ENCODE data around the gene MSI2.

MSI2 gene

GRCh38 chr17:57541472-57542394, 285.4 kb downstream of the MSI2 start:
- DNase-seq (ENCODE audit: low spot score): peak; percentile 64

- no peak for DNase-seq (ENCODE audit: low spot score)
These were observed 286.2 kb downstream of the MSI2 start for GRCh38 chr17:57542510-57542909.

GRCh38 chr17:57543230-57543629, 286.9 kb downstream of the MSI2 start:
- no peak for DNase-seq (ENCODE audit: low spot score)

GRCh38 chr17:57544401-57544800, 288.1 kb downstream of the MSI2 start:
- DNase-seq (ENCODE audit: low spot score): no peak

GRCh38 chr17:57544834-57545463, 288.6 kb downstream of the MSI2 start:
- DNase-seq (ENCODE audit: low spot score): no peak

- DNase-seq (ENCODE audit: low spot score): no peak
These were observed 289.5 kb downstream of the MSI2 start for GRCh38 chr17:57545731-57546342.

GRCh38 chr17:57548421-57549410, 292.4 kb downstream of the MSI2 start:
- no peak for DNase-seq (ENCODE audit: low spot score)

- no peak for DNase-seq (ENCODE audit: low spot score)
These were observed 293.1 kb downstream of the MSI2 start for GRCh38 chr17:57549468-57549867.

- DNase-seq (ENCODE audit: low spot score): no peak
These were observed 293.7 kb downstream of the MSI2 start for GRCh38 chr17:57550016-57550415.

GRCh38 chr17:57550668-57551315, 294.5 kb downstream of the MSI2 start:
- DNase-seq (ENCODE audit: low spot score): no peak

GRCh38 chr17:57551321-57552079, 295.2 kb downstream of the MSI2 start:
- DNase-seq (ENCODE audit: low spot score): no peak

GRCh38 chr17:57552114-57552624, 295.8 kb downstream of the MSI2 start:
- DNase-seq (ENCODE audit: low spot score): no peak

GRCh38 chr17:57553526-57553925, 297.2 kb downstream of the MSI2 start:
- peak; percentile 53 for DNase-seq (ENCODE audit: low spot score)

- no peak for DNase-seq (ENCODE audit: low spot score)
These were observed 297.9 kb downstream of the MSI2 start for GRCh38 chr17:57553991-57554825.

- DNase-seq (ENCODE audit: low spot score): no peak
These were observed 298.7 kb downstream of the MSI2 start for GRCh38 chr17:57554826-57555635.

GRCh38 chr17:57555636-57556175, 299.4 kb downstream of the MSI2 start:
- no peak for DNase-seq (ENCODE audit: low spot score)

- no peak for DNase-seq (ENCODE audit: low spot score)
These were observed 300.0 kb downstream of the MSI2 start for GRCh38 chr17:57556320-57556719.

GRCh38 chr17:57556977-57557376, 300.7 kb downstream of the MSI2 start:
- DNase-seq (ENCODE audit: low spot score): no peak

Measured in AG08396 (cell line).